ENCODE data around the gene FAM234B.

GRCh38 chr12:13080266-13080665 lies 36.1 kb downstream of the FAM234B start:
- no peak for TF ChIP-seq EP300 (IDR thresholded peaks at IDR 0.05)
- TF ChIP-seq, protein P1, sequence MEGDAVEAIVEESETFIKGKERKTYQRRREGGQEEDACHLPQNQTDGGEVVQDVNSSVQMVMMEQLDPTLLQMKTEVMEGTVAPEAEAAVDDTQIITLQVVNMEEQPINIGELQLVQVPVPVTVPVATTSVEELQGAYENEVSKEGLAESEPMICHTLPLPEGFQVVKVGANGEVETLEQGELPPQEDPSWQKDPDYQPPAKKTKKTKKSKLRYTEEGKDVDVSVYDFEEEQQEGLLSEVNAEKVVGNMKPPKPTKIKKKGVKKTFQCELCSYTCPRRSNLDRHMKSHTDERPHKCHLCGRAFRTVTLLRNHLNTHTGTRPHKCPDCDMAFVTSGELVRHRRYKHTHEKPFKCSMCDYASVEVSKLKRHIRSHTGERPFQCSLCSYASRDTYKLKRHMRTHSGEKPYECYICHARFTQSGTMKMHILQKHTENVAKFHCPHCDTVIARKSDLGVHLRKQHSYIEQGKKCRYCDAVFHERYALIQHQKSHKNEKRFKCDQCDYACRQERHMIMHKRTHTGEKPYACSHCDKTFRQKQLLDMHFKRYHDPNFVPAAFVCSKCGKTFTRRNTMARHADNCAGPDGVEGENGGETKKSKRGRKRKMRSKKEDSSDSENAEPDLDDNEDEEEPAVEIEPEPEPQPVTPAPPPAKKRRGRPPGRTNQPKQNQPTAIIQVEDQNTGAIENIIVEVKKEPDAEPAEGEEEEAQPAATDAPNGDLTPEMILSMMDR (IDR thresholded peaks at IDR 0.05): no peak
- TF ChIP-seq POLR2AphosphoS5 (IDR thresholded peaks at IDR 0.05): no peak
- TF ChIP-seq POLR2A (IDR thresholded peaks at IDR 0.05; ENCODE audit: low read depth): no peak

Measured in esophagus muscularis mucosa (tissue), 4 donors.